ENCODE results near the gene SEMA3B. TPM values are rescaled to one million over a fixed set of nuclear protein-coding genes. Genes with fewer than 3 reads are reported as not detected.
"Not testable (repeated sequence)": the region's sequence is repeated elsewhere in the genome, so short reads cannot be mapped to it uniquely, and the experiment has no call there.

Gene SEMA3B
- total and polyA plus RNA-seq, 4 donors: 39.6 to 95.7 (median 61.7) TPM

DNA sequence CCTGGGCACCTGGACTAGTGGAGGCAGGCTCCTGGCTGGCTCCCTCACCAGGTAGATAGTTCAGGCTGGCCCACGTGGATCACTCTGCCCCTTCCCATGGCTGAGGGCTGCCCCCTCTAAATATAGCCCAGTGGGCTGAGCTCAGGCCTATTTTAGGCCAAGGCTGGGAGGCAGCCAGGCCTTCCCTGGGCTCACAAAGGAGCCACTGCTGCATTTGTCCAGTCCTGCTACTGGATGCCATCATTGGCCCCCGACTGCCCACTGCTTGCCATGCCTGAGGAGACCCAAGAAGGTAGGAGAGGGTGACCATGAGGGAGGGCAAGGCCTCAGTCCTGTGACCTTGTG, 9.9 kb downstream of the SEMA3B start, which contains the start of gene LSMEM2:
Gene LSMEM2, plus strand, starts transcription at position 208 of the 345 bp plus-strand sequence. Its CDS starts 27 bp downstream, at position 235.
- Histone ChIP-seq H3K36me3 (ENCODE audit: control insufficient read depth in 4 of 4, insufficient read depth in 4 of 4, low read length in 4 of 4) (peaks cover 0 to 2% (median 0%) of the 10 kb centered on the region in 4 donors), H3K4me3 (no peak within 1 kb of the TSS), H3K9ac (ENCODE audit: insufficient read depth in 1 of 2, low read length in 2 of 2) (no peak within 1 kb of the TSS), H3K9me3 (ENCODE audit: control insufficient read depth in 4 of 4, insufficient read depth in 3 of 4, low read length in 3 of 4) (no peaks in the 10 kb centered on the region), H3K4me1 (ENCODE audit: control insufficient read depth in 5 of 5, insufficient read depth in 5 of 5, low read length in 5 of 5) (peaks cover 0 to 6% (median 0%) of the 10 kb centered on the region in 5 donors), H3K27ac (ENCODE audit: low read depth in 1 of 2, low read length in 1 of 2) (peak within 1 kb of the TSS in 1 of 2 donors; percentile 75), H3K27me3 (ENCODE audit: control insufficient read depth in 3 of 3, insufficient read depth in 3 of 3, low read length in 2 of 3) (peaks cover 0 to 33% (median 18%) of the 10 kb centered on the region in 3 donors)
- TF ChIP-seq CTCF (IDR thresholded peaks at IDR 0.05; ENCODE audit: control extremely low read depth, extremely low read depth): no peak
- no peak for DNase-seq
- 61 to 79% methylated on average over 2 of the region's 2 CpGs for WGBS, 2 donors
- no peak for ATAC-seq (ENCODE audit: insufficient read depth, low FRiP score)

- WGBS, 2 donors: 87 to 92% methylated on average over 8 of the region's 8 CpGs
- H3K36me3 ChIP-seq (ENCODE audit: control insufficient read depth in 4 of 4, insufficient read depth in 4 of 4, low read length in 4 of 4): peaks cover 0 to 2% (median 0%) of the 10 kb centered on the region in 4 donors
- H3K9ac ChIP-seq (ENCODE audit: insufficient read depth in 1 of 2, low read length in 2 of 2): no peak overlapping the region
- peaks cover 0 to 6% (median 0%) of the 10 kb centered on the region in 5 donors for H3K4me1 ChIP-seq (ENCODE audit: control insufficient read depth in 5 of 5, insufficient read depth in 5 of 5, low read length in 5 of 5)
- no peak for DNase-seq
- no peaks in the 10 kb centered on the region for H3K9me3 ChIP-seq (ENCODE audit: control insufficient read depth in 4 of 4, insufficient read depth in 3 of 4, low read length in 3 of 4)
- H3K27ac ChIP-seq (ENCODE audit: low read depth in 1 of 2, low read length in 1 of 2): peak overlapping the region in 1 of 2 donors; percentile 75
- H3K27me3 ChIP-seq (ENCODE audit: control insufficient read depth in 3 of 3, insufficient read depth in 3 of 3, low read length in 2 of 3): peaks cover 0 to 27% (median 12%) of the 10 kb centered on the region in 3 donors
- H3K4me3 ChIP-seq: no peak overlapping the region
- TF ChIP-seq CTCF (IDR thresholded peaks at IDR 0.05; ENCODE audit: control extremely low read depth, extremely low read depth): no peak
- no peak for ATAC-seq (ENCODE audit: insufficient read depth, low FRiP score)
These were observed 10.5 kb downstream of the SEMA3B start for GRCh38 chr3:50279255-50280016.

- not testable (repeated sequence) for ATAC-seq (ENCODE audit: insufficient read depth, low FRiP score)
These were observed 15.2 kb downstream of the SEMA3B start for GRCh38 chr3:50284121-50284520.

GRCh38 chr3:50286322-50287227, 17.6 kb downstream of the SEMA3B start:
- peaks cover 3 to 43% (median 12%) of the 10 kb centered on the region in 4 donors for H3K36me3 ChIP-seq (ENCODE audit: control insufficient read depth in 4 of 4, insufficient read depth in 4 of 4, low read length in 4 of 4)
- WGBS, 2 donors: 90 to 92% methylated on average over 27 to 28 of the region's 28 CpGs
- no peak overlapping the region for H3K9ac ChIP-seq (ENCODE audit: insufficient read depth in 1 of 2, low read length in 2 of 2)
- TF ChIP-seq CTCF (IDR thresholded peaks at IDR 0.05; ENCODE audit: control extremely low read depth, extremely low read depth): no peak
- no peaks in the 10 kb centered on the region for H3K9me3 ChIP-seq (ENCODE audit: control insufficient read depth in 4 of 4, insufficient read depth in 3 of 4, low read length in 3 of 4)
- ATAC-seq (ENCODE audit: insufficient read depth, low FRiP score) (no peak), DNase-seq (no peak)
- H3K4me3 ChIP-seq: no peak overlapping the region
- no peak overlapping the region for H3K27ac ChIP-seq (ENCODE audit: low read depth in 1 of 2, low read length in 1 of 2)
- H3K27me3 ChIP-seq (ENCODE audit: control insufficient read depth in 3 of 3, insufficient read depth in 3 of 3, low read length in 2 of 3): no peaks in the 10 kb centered on the region
- H3K4me1 ChIP-seq (ENCODE audit: control insufficient read depth in 5 of 5, insufficient read depth in 5 of 5, low read length in 5 of 5): peaks cover 0 to 8% (median 3%) of the 10 kb centered on the region in 5 donors

More at GRCh38 chr3:50284121-50284520, 15.2 kb downstream of the SEMA3B start:
- not testable (repeated sequence) for DNase-seq; H3K27me3 ChIP-seq (ENCODE audit: control insufficient read depth in 3 of 3, insufficient read depth in 3 of 3, low read length in 2 of 3); H3K27ac ChIP-seq (ENCODE audit: low read depth in 1 of 2, low read length in 1 of 2); H3K4me3 ChIP-seq; H3K9ac ChIP-seq (ENCODE audit: insufficient read depth in 1 of 2, low read length in 2 of 2); H3K4me1 ChIP-seq (ENCODE audit: control insufficient read depth in 5 of 5, insufficient read depth in 5 of 5, low read length in 5 of 5); H3K9me3 ChIP-seq (ENCODE audit: control insufficient read depth in 4 of 4, insufficient read depth in 3 of 4, low read length in 3 of 4)
- H3K36me3 ChIP-seq (ENCODE audit: control insufficient read depth in 4 of 4, insufficient read depth in 4 of 4, low read length in 4 of 4): peaks cover 0 to 27% (median 7%) of the 10 kb centered on the region in 4 donors
- 92 to 93% methylated on average over 6 of the region's 6 CpGs for WGBS, 2 donors
